Activated CD4-positive, CD25-positive, alpha-beta regulatory T cell treated with anti-CD3 and anti-CD28 coated beads, Interleukin-2, amount 50 U/mL, for 16 hours (primary cell): ENCODE measurements around the gene KIAA0319L.

Experiments
- DNase-seq: peaks from one replicate; pipeline ENCODE4 v3.0.0-alpha.2; 2020; ENCODE audit warnings: low read depth, low spot score

KIAA0319L gene

GRCh38 chr1:35386290-35386689, 170.9 kb downstream of the KIAA0319L start:
- no peak for DNase-seq
